SU-DHL-6 (cell line): ENCODE data around the gene XRCC1.

Experiments
- H2AFZ ChIP-seq: fragments of 200-600 bp; sonication (generic); 2 replicates; pipeline ENCODE4 v1.6.1; 2014; ENCODE audit warnings: low read depth, mild to moderate bottlenecking, moderate library complexity, mixed read lengths, antibody characterized with exemption, low read length; ENCODE audit not compliant: severe bottlenecking
- H3F3A ChIP-seq: fragments of 200-600 bp; shearing (Covaris generic); 2 replicates; pipeline ENCODE4 v1.6.0; 2016; ENCODE audit warnings: antibody characterized with exemption, mild to moderate bottlenecking; ENCODE audit not compliant: insufficient read depth
- H3K27ac ChIP-seq: fragments of 200-600 bp; sonication (generic); 2 replicates; pipeline ENCODE4 v1.5.1; 2016; ENCODE audit warnings: low read depth, mild to moderate bottlenecking, low read length, moderate library complexity, mixed read lengths
- H3K27me3 ChIP-seq: fragments of 200-600 bp; sonication (generic), shearing (Covaris generic); 2 replicates; pipeline ENCODE4 v1.6.0; 2014; ENCODE audit warnings: mild to moderate bottlenecking, low read length
- H3K36me3 ChIP-seq: fragments of 200-600 bp; sonication (generic); 2 replicates; pipeline ENCODE4 v1.6.1; 2014; ENCODE audit warnings: mild to moderate bottlenecking, low read length, mixed read lengths
- H3K4me2 ChIP-seq: fragments of 300-600, 200-600 bp; shearing (Covaris generic), sonication (generic); 2 replicates; pipeline ENCODE4 v1.6.0; 2014; ENCODE audit warnings: low read length, low read depth, mild to moderate bottlenecking; ENCODE audit not compliant: poor library complexity, severe bottlenecking
- H3K4me3 ChIP-seq: fragments of 200-600 bp; sonication (generic); 2 replicates; pipeline ENCODE4 v1.5.1; 2014; ENCODE audit warnings: antibody characterized with exemption, low read length, mild to moderate bottlenecking, mixed read lengths; ENCODE audit not compliant: insufficient read depth, poor library complexity, severe bottlenecking
- H3K79me2 ChIP-seq: fragments of 200-600 bp; sonication (generic); 2 replicates; pipeline ENCODE4 v1.6.1; 2014; ENCODE audit warnings: mild to moderate bottlenecking, low read length, moderate library complexity; ENCODE audit not compliant: insufficient read depth
- H3K9ac ChIP-seq: fragments of 200-600 bp; sonication (generic); 2 replicates; pipeline ENCODE4 v1.7.0; 2014; ENCODE audit warnings: mild to moderate bottlenecking, low read length
- H3K9me2 ChIP-seq: fragments of 200-600 bp; sonication (generic); replicated peaks from 2 replicates; pipeline ENCODE4 v1.6.1; 2014; ENCODE audit warnings: low read length; ENCODE audit not compliant: insufficient read depth
- H3K9me3 ChIP-seq: fragments of 200-600 bp; sonication (generic); 2 replicates; pipeline ENCODE4 v1.6.1; 2014; ENCODE audit warnings: low read length, mixed read lengths; ENCODE audit not compliant: insufficient read depth
- H4K20me1 ChIP-seq: fragments of 200-600 bp; sonication (generic); 2 replicates; pipeline ENCODE4 v1.6.1; 2014; ENCODE audit warnings: low read depth, mild to moderate bottlenecking, antibody characterized with exemption, low read length, moderate library complexity, mixed read lengths
- CTCF ChIP-seq: fragments of 200-600 bp; sonication (generic); IDR thresholded peaks from one replicate; pipeline ENCODE4 v1.5.1; 2017; ENCODE audit warnings: antibody characterized with exemption, mild to moderate bottlenecking, low read length, moderate library complexity; ENCODE audit not compliant: insufficient read depth, poor library complexity, severe bottlenecking
- EZH2phosphoT487 ChIP-seq: fragments of 200-600 bp; sonication (generic), shearing (Covaris generic); conservative IDR thresholded peaks from 2 replicates; pipeline ENCODE4 v1.6.1; 2018; ENCODE audit warnings: mild to moderate bottlenecking, antibody characterized with exemption, low read length, moderate library complexity, mixed read lengths

XRCC1 gene

DNA sequence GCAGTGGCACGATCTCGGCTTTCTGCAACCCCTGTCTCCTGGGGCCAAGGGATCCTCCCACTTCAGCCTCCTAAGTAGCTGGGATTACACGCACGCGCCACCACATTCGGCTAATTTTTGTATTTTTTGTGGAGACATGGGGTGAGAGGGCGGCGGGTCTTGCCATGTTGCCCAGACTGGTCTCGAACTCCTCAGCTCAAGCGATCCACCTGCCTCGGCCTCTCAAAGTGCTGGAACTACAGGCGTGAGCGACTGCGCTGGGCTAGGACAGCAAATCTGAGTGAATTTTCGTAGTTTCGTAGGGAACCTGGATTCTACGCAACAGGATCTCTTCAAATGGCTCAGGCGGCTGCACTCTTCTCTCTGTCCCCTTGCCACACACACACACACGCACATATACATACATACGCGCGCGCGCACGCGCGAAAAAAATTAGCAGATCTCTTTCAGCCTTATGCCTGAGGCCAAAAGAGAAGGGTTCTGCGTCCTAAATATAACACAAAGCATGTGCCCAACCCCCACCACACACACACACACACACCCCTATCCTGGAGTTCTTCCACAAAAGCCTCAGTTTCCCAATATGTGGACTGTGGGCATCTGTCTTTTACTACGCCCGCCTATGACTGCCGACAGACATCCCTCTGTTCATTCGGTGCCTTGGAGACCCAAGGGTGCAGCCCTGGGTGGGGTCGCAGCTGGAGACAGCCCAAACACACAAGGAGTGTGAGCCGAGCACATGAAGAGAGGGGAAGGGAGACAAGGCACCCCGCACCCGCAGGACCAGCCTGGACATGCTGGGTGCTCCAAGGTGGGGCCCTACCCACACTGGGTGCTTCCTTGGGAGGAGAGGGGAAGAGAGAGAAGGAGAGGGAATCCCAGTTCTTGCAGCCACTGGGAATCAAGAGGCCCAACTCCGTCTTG is 890 bp upstream of the XRCC1 start:
- Histone ChIP-seq H3K27ac (no peak overlapping the region), H4K20me1 (no peaks in the 10 kb centered on the region), H3F3A (no peaks in the 10 kb centered on the region), H3K4me3 (peak overlapping the region; percentile 44), H3K27me3 (no peaks in the 10 kb centered on the region), H3K4me2 (peak overlapping the region; percentile 58), H3K9ac (peak overlapping the region; percentile 37; the same call in 1 of the 2 replicates), H2AFZ (peak overlapping the region; percentile 83), H3K9me2 (no peaks in the 10 kb centered on the region), H3K79me2 (peaks cover 8% of the 10 kb centered on the region; the same call in 1 of the 2 replicates), H3K36me3 (no peaks in the 10 kb centered on the region), H3K9me3 (no peaks in the 10 kb centered on the region)
- TF ChIP-seq CTCF, result no peak
- no peak for TF ChIP-seq EZH2phosphoT487

DNA sequence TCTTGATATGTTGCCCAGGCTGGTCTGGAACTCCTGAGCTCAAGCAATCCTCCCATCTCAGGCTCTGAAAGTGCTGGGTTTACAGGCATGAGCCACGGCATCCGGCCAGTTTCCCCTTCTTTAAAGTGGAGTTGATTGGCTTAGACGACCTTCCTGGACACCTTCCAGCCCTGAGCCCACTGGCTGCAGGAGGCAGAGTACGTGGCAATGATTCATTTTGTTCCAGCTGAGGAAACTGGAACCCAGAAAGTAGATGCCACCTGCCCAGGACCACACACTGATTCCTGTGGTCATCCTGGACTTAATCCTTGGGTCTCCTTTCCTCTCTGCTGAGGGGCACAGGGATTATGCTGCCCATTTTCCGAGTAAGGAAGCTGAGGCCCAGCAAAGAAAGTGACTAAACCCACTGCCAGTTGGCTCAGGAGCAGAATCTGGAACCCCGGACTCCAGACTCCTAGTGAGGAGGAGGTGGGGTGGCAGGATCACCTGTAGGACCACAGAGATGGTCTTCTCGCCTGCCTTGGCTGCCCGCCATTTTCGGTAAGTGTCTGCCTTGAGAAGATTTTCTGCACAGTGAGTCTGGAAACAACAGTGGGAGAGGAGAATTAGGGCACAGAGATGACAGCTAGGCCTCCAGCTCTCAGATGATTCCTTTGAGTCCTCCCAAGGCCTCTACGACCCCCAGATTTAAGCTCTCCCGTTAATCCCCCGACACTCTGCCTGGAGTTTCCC is 737 bp downstream of the XRCC1 start:
- Histone ChIP-seq H4K20me1 (no peaks in the 10 kb centered on the region), H3K27ac (no peak overlapping the region; the same call in 1 of the 2 replicates), H3K4me2 (peak overlapping the region; percentile 80), H3K79me2 (peaks cover 10% of the 10 kb centered on the region; the same call in 1 of the 2 replicates), H3F3A (no peaks in the 10 kb centered on the region), H3K9ac (peak overlapping the region; percentile 96), H3K36me3 (no peaks in the 10 kb centered on the region), H3K4me3 (peak overlapping the region; percentile 98), H3K9me3 (no peaks in the 10 kb centered on the region), H3K27me3 (no peaks in the 10 kb centered on the region), H3K9me2 (no peaks in the 10 kb centered on the region), H2AFZ (peak overlapping the region; percentile 83)
- no peak for TF ChIP-seq EZH2phosphoT487
- TF ChIP-seq CTCF, result no peak

- Histone ChIP-seq H3K36me3 (no peaks in the 10 kb centered on the region), H3K27me3 (no peaks in the 10 kb centered on the region), H3K79me2 (peaks cover 11% of the 10 kb centered on the region; the same call in 1 of the 2 replicates), H3K9me2 (no peaks in the 10 kb centered on the region), H2AFZ (no peak overlapping the region), H4K20me1 (no peaks in the 10 kb centered on the region), H3K9ac (no peak overlapping the region), H3K4me2 (no peak overlapping the region), H3K27ac (no peak overlapping the region), H3K9me3 (no peaks in the 10 kb centered on the region), H3K4me3 (no peak overlapping the region), H3F3A (no peaks in the 10 kb centered on the region)
- TF ChIP-seq EZH2phosphoT487 (no peak), CTCF (no peak)
These were observed 3.1 kb downstream of the XRCC1 start for GRCh38 chr19:43572171-43572588.
